Activated CD8-positive, alpha-beta memory T cell treated with anti-CD3 and anti-CD28 coated beads for 24 hours (primary cell): Measurements from ENCODE around the gene SELENOW.

Experiments used
- DNase-seq: peaks from one replicate; pipeline ENCODE4 v3.0.0-alpha.2; 2020

The SELENOW gene

GRCh38 chr19:47824396-47824795, 45.9 kb downstream of the SELENOW start:
- DNase-seq = no peak

- no peak for DNase-seq
These were observed 48.3 kb downstream of the SELENOW start for GRCh38 chr19:47826800-47827199.

- no peak for DNase-seq
These were observed 54.2 kb downstream of the SELENOW start for GRCh38 chr19:47832723-47833122.
